Thoracic aorta (tissue), 2 donors: Measurements from ENCODE around the gene PTPN14. TPM values are rescaled to one million over a fixed set of nuclear protein-coding genes. Genes with fewer than 3 reads are reported as not detected.
A peak's percentile ranks its signal among the peaks of the same experiment; 100 is the strongest.

Experiments used
- ATAC-seq: fragments of 150-250 bp; one replicate; pipeline ENCODE4 v1.8.0; 2017; ENCODE audit warnings: low read depth; ENCODE audit not compliant: insufficient number of reproducible peaks, low FRiP score
- DNase-seq: peaks from one replicate; pipeline ENCODE4 v3.0.0-alpha.2; 2020; ENCODE audit warnings: low spot score
- H3K27ac ChIP-seq, 2 donors: fragments of 200-600 bp; sonication (generic); 1 replicate in 1 of 2; 2 replicates in 1 of 2; pipeline ENCODE4 v1.5.1; 2016; ENCODE audit warnings: mild to moderate bottlenecking in 2 of 2, moderate library complexity in 2 of 2
- H3K27me3 ChIP-seq: fragments of 200-600 bp; sonication (generic); replicated peaks from 2 replicates; pipeline ENCODE4 v1.6.0; 2016; ENCODE audit warnings: mild to moderate bottlenecking; ENCODE audit not compliant: insufficient read depth
- H3K36me3 ChIP-seq: fragments of 200-600 bp; sonication (generic); one replicate; pipeline ENCODE4 v1.5.1; 2016
- H3K4me1 ChIP-seq, 2 donors: fragments of 200-600 bp; sonication (generic); 1 replicate in 1 of 2; 2 replicates in 1 of 2; pipeline versions ENCODE4 v1.5.1 to v1.6.0; 2016; ENCODE audit warnings: low read depth in 2 of 2, mild to moderate bottlenecking in 1 of 2; ENCODE audit not compliant: control insufficient read depth in 1 of 2
- H3K4me3 ChIP-seq: fragments of 200-600 bp; sonication (generic); 2 replicates; pipeline ENCODE4 v1.5.1; 2016; ENCODE audit warnings: mild to moderate bottlenecking
- H3K9me3 ChIP-seq: fragments of 200-600 bp; sonication (generic); 2 replicates; pipeline ENCODE4 v1.5.1; 2016
- CTCF ChIP-seq: fragments of 200-600 bp; sonication (generic); IDR thresholded peaks from one replicate; pipeline ENCODE4 v1.5.1; 2019; ENCODE audit warnings: antibody characterized with exemption
- total RNA-seq, 2 donors: library from RNA; depleted of rRNA; stranded (reverse); fragments of >200 nt; gene quantifications; one replicate each; pipeline versions ENCODE4 v1.1.0 to v1.2.3, GENCODE V29; 2016

PTPN14 gene
- total RNA-seq, 2 donors from 2014 or later, result 33.3 to 63.8 TPM

GRCh38 chr1:214574598-214575411 lies 23.4 kb upstream of the PTPN14 start:
- Histone ChIP-seq H3K36me3 (no peaks in the 10 kb centered on the region), H3K27ac (no peak overlapping the region), H3K9me3 (peaks cover 11% of the 10 kb centered on the region), H3K27me3 (no peaks in the 10 kb centered on the region), H3K4me1 (peaks cover 0 to 37% of the 10 kb centered on the region in 2 donors), H3K4me3 (no peak overlapping the region)
- DNase-seq, result no peak
- TF ChIP-seq CTCF, result no peak
- ATAC-seq, result no peak

- Histone ChIP-seq H3K9me3 (peaks cover 11% of the 10 kb centered on the region), H3K36me3 (no peaks in the 10 kb centered on the region), H3K4me3 (no peak overlapping the region), H3K27me3 (no peaks in the 10 kb centered on the region), H3K27ac (peak overlapping the region in 1 of 2 donors; percentile 7), H3K4me1 (peaks cover 3 to 48% of the 10 kb centered on the region in 2 donors)
- TF ChIP-seq CTCF, result no peak
- DNase-seq (no peak), ATAC-seq (no peak)
Measured at GRCh38 chr1:214573386-214574318, 22.2 kb upstream of the PTPN14 start.

- TF ChIP-seq CTCF, result no peak
- ATAC-seq (no peak), DNase-seq (no peak)
- H3K27me3 ChIP-seq, result no peaks in the 10 kb centered on the region
- peaks cover 8 to 58% of the 10 kb centered on the region in 2 donors for H3K4me1 ChIP-seq
- H3K4me3 ChIP-seq, result no peak overlapping the region
- H3K27ac ChIP-seq, result no peak overlapping the region
- H3K36me3 ChIP-seq, result no peaks in the 10 kb centered on the region
- peaks cover 6% of the 10 kb centered on the region for H3K9me3 ChIP-seq
Measured at GRCh38 chr1:214571281-214571680, 19.9 kb upstream of the PTPN14 start.

- ATAC-seq (no peak), DNase-seq (no peak)
- Histone ChIP-seq H3K4me1 (peaks cover 8 to 58% of the 10 kb centered on the region in 2 donors), H3K27me3 (no peaks in the 10 kb centered on the region), H3K27ac (peak overlapping the region in 1 of 2 donors; percentile 42), H3K9me3 (no peaks in the 10 kb centered on the region), H3K36me3 (no peaks in the 10 kb centered on the region), H3K4me3 (no peak overlapping the region)
- no peak for TF ChIP-seq CTCF
Measured at GRCh38 chr1:214570442-214570841, 19.0 kb upstream of the PTPN14 start.
